IPS-18c (cell line): ENCODE measurements around the gene CEP164.

Experiments
- H3K4me3 ChIP-seq: 2 replicates; pipeline ENCODE4 v1.7.0; 2013; ENCODE audit warnings: low read depth, mild to moderate bottlenecking, low read length, moderate library complexity; ENCODE audit not compliant: insufficient read depth
- H3K9me3 ChIP-seq: one replicate; pipeline ENCODE4 v1.6.1; 2013; ENCODE audit warnings: mild to moderate bottlenecking, low read length, moderate library complexity; ENCODE audit not compliant: control insufficient read depth, insufficient read depth

The CEP164 gene

DNA sequence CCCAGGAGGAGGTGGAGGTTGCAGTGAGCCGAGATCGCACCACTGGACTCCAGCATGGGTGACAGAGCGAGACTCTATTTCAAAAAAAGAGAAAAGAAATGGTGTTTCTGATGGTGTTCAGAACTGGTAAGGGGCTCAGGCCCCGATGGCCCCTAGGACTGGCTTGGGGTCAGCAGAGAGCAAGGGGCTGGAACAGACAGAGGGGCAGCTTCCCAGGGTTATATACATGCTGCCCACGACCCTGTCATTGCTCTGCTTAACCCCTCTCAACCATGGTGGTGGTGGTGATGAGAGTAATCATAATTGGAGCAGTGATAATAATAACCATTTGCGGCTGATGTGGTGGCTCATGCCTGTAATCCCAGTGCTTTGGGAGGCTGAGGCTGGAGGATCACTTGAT, 79.4 kb downstream of the CEP164 start:
- H3K4me3 ChIP-seq, result no peak overlapping the region

GRCh38 chr11:117408356-117408755, 80.7 kb downstream of the CEP164 start:
- no peak overlapping the region for H3K4me3 ChIP-seq
- no peaks in the 10 kb centered on the region for H3K9me3 ChIP-seq

More for the DNA sequence above, 79.4 kb downstream of the CEP164 start:
- no peaks in the 10 kb centered on the region for H3K9me3 ChIP-seq

DNA sequence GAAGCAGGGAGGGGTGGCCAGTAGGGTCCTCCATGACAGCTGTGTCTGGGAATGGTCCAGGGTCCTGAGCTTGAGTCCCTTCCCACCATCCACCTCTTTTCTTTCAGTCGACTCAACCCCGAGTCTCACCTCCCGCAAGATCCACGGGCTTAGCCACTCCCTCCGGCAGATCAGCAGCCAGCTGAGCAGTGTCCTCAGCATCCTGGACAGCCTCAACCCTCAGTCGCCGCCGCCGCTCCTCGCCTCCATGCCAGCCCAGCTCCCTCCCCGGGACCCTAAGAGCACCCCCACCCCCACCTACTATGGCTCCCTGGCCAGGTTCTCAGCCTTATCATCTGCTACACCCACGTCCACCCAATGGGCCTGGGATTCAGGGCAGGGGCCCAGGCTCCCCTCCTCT, 81.9 kb downstream of the CEP164 start:
- Histone ChIP-seq H3K4me3 (no peak overlapping the region), H3K9me3 (no peaks in the 10 kb centered on the region)

DNA sequence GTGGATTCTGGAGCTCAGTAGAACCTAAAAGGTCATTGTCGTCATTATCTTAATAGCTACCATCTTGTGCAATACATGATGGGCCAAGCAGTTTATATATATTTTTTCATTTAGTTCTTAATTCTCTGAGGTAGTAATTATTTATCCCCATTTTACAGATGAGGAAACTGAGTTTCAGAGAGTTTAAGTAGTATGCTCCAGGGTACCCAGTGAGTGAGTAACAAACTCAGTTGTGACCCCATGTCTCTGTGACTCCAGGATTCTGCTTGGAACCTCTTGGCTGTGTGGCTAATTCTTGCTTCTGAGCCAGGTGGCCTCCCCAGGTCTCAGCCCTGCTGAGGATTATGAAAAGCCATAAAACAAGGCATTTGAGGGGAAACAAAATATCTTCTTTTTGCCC, 82.6 kb downstream of the CEP164 start:
- H3K9me3 ChIP-seq, result no peaks in the 10 kb centered on the region
- no peak overlapping the region for H3K4me3 ChIP-seq

- Histone ChIP-seq H3K9me3 (no peaks in the 10 kb centered on the region), H3K4me3 (no peak overlapping the region)
Observed at GRCh38 chr11:117410861-117411710, 83.4 kb downstream of the CEP164 start.

- H3K4me3 ChIP-seq, result no peak overlapping the region
- no peaks in the 10 kb centered on the region for H3K9me3 ChIP-seq
Observed at GRCh38 chr11:117411736-117412135, 84.1 kb downstream of the CEP164 start.

GRCh38 chr11:117412176-117412575, 84.5 kb downstream of the CEP164 start:
- Histone ChIP-seq H3K9me3 (no peaks in the 10 kb centered on the region), H3K4me3 (no peak overlapping the region)

- no peak overlapping the region for H3K4me3 ChIP-seq
- no peaks in the 10 kb centered on the region for H3K9me3 ChIP-seq
Observed at GRCh38 chr11:117412653-117413275, 85.1 kb downstream of the CEP164 start.

DNA sequence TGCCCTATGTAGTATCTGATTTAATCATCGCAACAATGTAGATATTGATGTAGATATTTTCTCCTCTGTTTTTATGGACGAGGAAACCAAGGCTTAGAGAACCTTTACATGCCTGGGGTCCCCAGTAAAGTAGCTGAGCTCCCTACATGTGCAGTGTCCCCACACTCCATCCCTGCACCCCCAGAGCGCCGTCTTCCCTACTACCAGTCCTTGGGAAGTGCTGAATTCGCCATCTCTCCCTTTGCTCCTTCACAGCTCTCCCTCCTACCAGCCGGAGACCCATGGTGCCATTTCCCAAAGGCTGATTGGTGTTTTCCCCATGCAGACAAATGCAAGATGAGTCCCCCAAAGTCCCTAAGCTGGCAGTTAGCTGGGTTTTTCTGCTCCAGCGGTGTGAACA, 86.0 kb downstream of the CEP164 start:
- H3K9me3 ChIP-seq, result no peaks in the 10 kb centered on the region
- H3K4me3 ChIP-seq, result no peak overlapping the region

GRCh38 chr11:117414724-117415123, 87.1 kb downstream of the CEP164 start:
- Histone ChIP-seq H3K9me3 (no peaks in the 10 kb centered on the region), H3K4me3 (no peak overlapping the region)

DNA sequence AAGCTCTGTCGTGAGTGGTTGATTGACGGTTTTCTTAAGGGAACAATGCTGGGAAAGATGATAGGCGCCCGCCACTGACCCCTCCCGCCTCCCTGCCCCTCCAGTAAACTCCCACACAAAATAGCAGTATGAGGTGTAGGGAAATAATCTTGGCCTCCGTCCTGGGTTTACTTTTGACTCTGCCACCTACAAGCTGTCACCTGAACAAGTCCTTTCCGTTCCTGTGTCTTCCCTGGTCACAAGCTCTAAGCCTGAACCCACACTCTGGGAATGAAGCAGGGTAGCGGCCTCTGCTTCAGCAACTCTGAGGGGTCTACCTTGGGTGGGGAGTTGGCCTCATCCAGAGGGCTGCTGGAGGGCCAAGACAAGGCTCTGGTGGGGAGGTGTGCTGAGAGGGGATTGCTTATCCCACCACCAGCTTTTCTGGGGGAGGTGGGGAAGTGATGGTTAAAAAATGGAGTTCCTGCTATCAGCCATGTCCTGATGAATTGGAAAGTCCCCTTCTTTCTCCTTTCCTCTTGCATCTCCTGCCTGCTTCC, 87.8 kb downstream of the CEP164 start:
- no peaks in the 10 kb centered on the region for H3K9me3 ChIP-seq
- H3K4me3 ChIP-seq, result no peak overlapping the region

DNA sequence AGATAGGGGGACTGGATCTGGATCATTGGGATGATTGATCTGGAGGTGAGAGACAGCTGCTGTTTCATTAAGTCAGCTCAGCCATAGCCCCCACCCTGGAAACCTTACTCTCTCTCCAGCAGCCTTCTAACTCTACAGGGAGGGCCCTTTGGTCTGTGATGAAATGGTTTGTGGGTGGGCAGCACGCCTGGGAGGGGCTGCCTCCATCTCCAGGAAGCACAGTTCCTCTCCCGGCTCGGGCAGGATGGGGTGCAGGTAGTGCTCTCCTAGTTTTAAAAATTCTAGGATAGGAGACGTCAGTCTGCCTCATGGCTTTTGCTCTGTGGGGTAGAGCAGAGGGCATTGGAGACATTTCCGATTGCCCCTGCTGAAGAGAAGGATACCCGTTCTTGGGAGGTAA, 89.7 kb downstream of the CEP164 start:
- H3K4me3 ChIP-seq, result no peak overlapping the region
- H3K9me3 ChIP-seq, result no peaks in the 10 kb centered on the region

GRCh38 chr11:117417856-117418255, 90.2 kb downstream of the CEP164 start:
- H3K4me3 ChIP-seq, result no peak overlapping the region
- H3K9me3 ChIP-seq, result no peaks in the 10 kb centered on the region

- H3K9me3 ChIP-seq, result no peaks in the 10 kb centered on the region
- H3K4me3 ChIP-seq, result no peak overlapping the region
Observed at GRCh38 chr11:117418737-117419481, 91.3 kb downstream of the CEP164 start.

- no peak overlapping the region for H3K4me3 ChIP-seq
Observed at GRCh38 chr11:117419482-117420142, 92.0 kb downstream of the CEP164 start.

DNA sequence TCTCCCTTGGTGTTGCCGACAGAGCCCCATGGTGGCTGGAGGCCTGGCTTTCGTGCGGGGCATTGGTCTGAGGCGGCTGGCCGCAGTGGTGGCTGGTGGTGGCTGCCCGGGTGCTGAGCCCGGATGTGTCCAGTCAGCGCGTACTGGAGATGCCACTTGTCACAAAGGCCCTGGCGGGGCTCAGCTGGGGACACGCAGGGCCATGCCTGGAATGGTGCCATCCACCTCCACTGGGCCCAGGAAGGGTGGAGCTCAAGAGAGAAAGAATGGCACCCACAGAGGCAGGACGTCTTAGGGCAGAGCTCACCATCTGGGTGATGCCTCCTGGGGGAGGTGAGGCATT, 92.5 kb downstream of the CEP164 start:
- Histone ChIP-seq H3K9me3 (no peaks in the 10 kb centered on the region), H3K4me3 (no peak overlapping the region)

More at GRCh38 chr11:117419482-117420142, 92.0 kb downstream of the CEP164 start:
- H3K9me3 ChIP-seq, result no peaks in the 10 kb centered on the region

DNA sequence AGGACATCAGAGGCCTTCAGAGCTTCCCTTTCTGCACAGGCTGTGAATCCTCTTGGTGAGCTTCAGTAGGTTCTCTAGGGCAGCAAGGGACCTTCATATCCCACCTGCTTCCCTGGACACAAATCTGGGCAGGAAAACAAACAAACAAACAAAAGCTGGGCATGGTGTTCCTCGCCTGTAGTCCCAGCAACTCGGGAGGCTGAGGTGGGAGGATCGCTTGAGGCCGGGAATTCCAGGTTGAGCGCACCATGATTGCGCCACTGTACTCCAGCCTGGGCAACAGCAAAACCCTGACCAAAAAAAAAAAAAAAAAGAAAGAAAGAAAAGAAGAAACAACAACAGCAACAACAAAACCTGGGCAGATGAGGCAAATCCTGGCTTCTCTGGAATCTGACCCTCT, 92.9 kb downstream of the CEP164 start:
- H3K4me3 ChIP-seq, result no peak overlapping the region
- H3K9me3 ChIP-seq, result no peaks in the 10 kb centered on the region
